Tibial nerve (tissue), 4 donors: ENCODE measurements around the gene CELSR1.

ENCODE experiments used
- EP300 ChIP-seq, 2 donors: sonication (generic); formaldehyde crosslinking; IDR thresholded peaks; one replicate each; pipeline ENCODE4 v1.6.1; 2017; ENCODE audit warnings: antibody characterized with exemption in 2 of 2, mild to moderate bottlenecking in 1 of 2
- POLR2A ChIP-seq, 2 donors: fragments of 450-650 bp; IDR thresholded peaks; one replicate each; pipeline ENCODE4 v1.6.1; 2017; ENCODE audit warnings: antibody characterized with exemption in 2 of 2, mild to moderate bottlenecking in 2 of 2, moderate library complexity in 2 of 2
- TF ChIP-seq, protein P1 (sequence below), 5 experiments: fragments of 200-600 bp in 3 of 5; fragments of 450-650 bp in 2 of 5; sonication (generic) in 3 of 5; IDR thresholded peaks; one replicate each; pipeline ENCODE4 v1.5.1; 2016 to 2019; ENCODE audit warnings: antibody characterized with exemption in 5 of 5, mild to moderate bottlenecking in 3 of 5, moderate library complexity in 2 of 5

DNA sequence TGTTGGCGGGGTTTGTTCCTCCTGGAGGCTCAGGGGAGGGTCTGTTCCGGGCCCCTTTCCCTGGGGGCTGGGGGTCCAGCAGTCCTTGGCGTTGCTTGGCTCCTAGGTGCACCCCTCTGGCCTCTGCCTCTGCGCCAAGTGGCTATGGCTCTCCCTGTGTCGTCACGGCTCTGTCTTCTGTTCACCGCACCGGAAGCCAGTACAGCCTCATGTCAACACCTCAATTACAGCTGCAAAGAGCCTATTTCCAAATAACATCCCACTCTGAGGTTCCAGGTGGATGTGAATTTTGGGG is 64.8 kb downstream of the CELSR1 start:
- TF ChIP-seq POLR2A (IDR thresholded peaks at IDR 0.05) = no peak
- TF ChIP-seq, protein P1, sequence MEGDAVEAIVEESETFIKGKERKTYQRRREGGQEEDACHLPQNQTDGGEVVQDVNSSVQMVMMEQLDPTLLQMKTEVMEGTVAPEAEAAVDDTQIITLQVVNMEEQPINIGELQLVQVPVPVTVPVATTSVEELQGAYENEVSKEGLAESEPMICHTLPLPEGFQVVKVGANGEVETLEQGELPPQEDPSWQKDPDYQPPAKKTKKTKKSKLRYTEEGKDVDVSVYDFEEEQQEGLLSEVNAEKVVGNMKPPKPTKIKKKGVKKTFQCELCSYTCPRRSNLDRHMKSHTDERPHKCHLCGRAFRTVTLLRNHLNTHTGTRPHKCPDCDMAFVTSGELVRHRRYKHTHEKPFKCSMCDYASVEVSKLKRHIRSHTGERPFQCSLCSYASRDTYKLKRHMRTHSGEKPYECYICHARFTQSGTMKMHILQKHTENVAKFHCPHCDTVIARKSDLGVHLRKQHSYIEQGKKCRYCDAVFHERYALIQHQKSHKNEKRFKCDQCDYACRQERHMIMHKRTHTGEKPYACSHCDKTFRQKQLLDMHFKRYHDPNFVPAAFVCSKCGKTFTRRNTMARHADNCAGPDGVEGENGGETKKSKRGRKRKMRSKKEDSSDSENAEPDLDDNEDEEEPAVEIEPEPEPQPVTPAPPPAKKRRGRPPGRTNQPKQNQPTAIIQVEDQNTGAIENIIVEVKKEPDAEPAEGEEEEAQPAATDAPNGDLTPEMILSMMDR (IDR thresholded peaks at IDR 0.05) = no peak
- no peak for TF ChIP-seq EP300 (IDR thresholded peaks at IDR 0.05)
